Ovary (tissue), 9 donors: ENCODE results near the gene ATP6V1F. TPM values are rescaled to one million over a fixed set of nuclear protein-coding genes. Genes with fewer than 3 reads are reported as not detected.

Source experiments
- DNase-seq, 5 donors: peaks; one replicate each; pipeline ENCODE4 v3.0.0-alpha.2; 2019 to 2020
- H3K27ac ChIP-seq, 2 donors: fragments of 200-600 bp; one replicate each; pipeline versions ENCODE4 v1.5.1 to v1.8.0; 2019 to 2022
- H3K27me3 ChIP-seq: fragments of 200-600 bp; one replicate; pipeline ENCODE4 v1.8.0; 2022
- H3K36me3 ChIP-seq: fragments of 200-600 bp; sonication (generic); one replicate; pipeline ENCODE4 v1.5.1; 2019
- H3K4me1 ChIP-seq: one replicate; pipeline ENCODE4 v1.8.1; 2013; ENCODE audit warnings: mild to moderate bottlenecking, moderate library complexity; ENCODE audit not compliant: insufficient read depth
- H3K4me3 ChIP-seq: fragments of 200-600 bp; sonication (generic); one replicate; pipeline ENCODE4 v1.5.1; 2017
- H3K9me3 ChIP-seq, 2 donors: fragments of 200-600 bp in 1 of 2; sonication (generic) in 1 of 2; one replicate each; pipeline versions ENCODE4 v1.5.1 to v1.8.1; 2013 to 2019; ENCODE audit warnings: mild to moderate bottlenecking in 1 of 2, moderate library complexity in 1 of 2
- EP300 ChIP-seq: sonication (generic); formaldehyde crosslinking; IDR thresholded peaks from one replicate; pipeline ENCODE4 v1.6.1; 2017; ENCODE audit warnings: antibody characterized with exemption
- POLR2A ChIP-seq: fragments of 450-650 bp; IDR thresholded peaks from one replicate; pipeline ENCODE4 v1.6.1; 2017; ENCODE audit warnings: antibody characterized with exemption, mild to moderate bottlenecking, moderate library complexity
- WGBS, 3 donors: extraction: QIAGEN DNeasy Blood & Tissue Kit in 1 of 3; methylation state at CpG; one replicate each; pipeline versions ENCODE4 v1.1.5 to v1.1.7; 2013 to 2017; 5-methylcytosine and 5-hydroxymethylcytosine counted together
- intact Hi-C, 4 donors: fragments of 100-400 bp; cut with DNase I; formaldehyde crosslinking; loops; one replicate each; pipeline versions ENCODE4 v1.11.0 to v1.15.1; 2022 to 2023
- polyA plus RNA-seq, 2 donors: library from polyadenylated mRNA; stranded (reverse); fragments of 200-250 nt in 1 of 2; fragments of 350-450 nt in 1 of 2; fragmentation: Illumina TruSeq in 1 of 2; extraction: RNeasy Lipid Tissue Mini Kit (QIAGEN cat#74804) in 1 of 2; gene quantifications; one replicate each; pipeline ENCODE4 v1.2.3, GENCODE V29; 2013 to 2014
- total RNA-seq, 7 donors: library from RNA; depleted of rRNA in 2 of 7; stranded (reverse); fragments of >200 nt in 2 of 7; fragmentation: NEBNext Ultra II Directional in 3 of 7; extraction: Animal tissue kit (Norgen Biotek cat#: 25700) in 3 of 7; gene quantifications; one replicate each; pipeline versions ENCODE4 v1.1.0 to v1.2.4, GENCODE V29; 2016 to 2023
- TF ChIP-seq, protein P1 (sequence below), 3 donors: fragments of 450-650 bp in 2 of 3; fragments of 200-600 bp in 1 of 3; IDR thresholded peaks; one replicate each; pipeline versions ENCODE4 v1.5.1 to v1.8.0; 2016 to 2022; ENCODE audit warnings: antibody characterized with exemption in 3 of 3, mild to moderate bottlenecking in 1 of 3
- donor health status: DM: no; HTN: no; CAD: no; lungs with moderate emphysema.
- donor health status: DM: no; HTN: no; CAD: no.
- donor health status: Bipolar disorder and iron deficiency.
- donor health status: DM: yes; HTN: yes; CAD: no.
- donor health status: DM: no; HTN: no; CAD: no.
- donor health status: DM: yes; HTN: yes; CAD: no.

The ATP6V1F gene
- total and polyA plus RNA-seq, 9 donors: 57.3 to 128 (median 85.4) TPM

GRCh38 chr7:128821724-128822123 is 40.9 kb upstream of the ATP6V1F start:
- Histone ChIP-seq H3K4me3 (no peak overlapping the region), H3K27ac (no peak overlapping the region), H3K4me1 (no peaks in the 10 kb centered on the region), H3K9me3 (no peaks in the 10 kb centered on the region), H3K36me3 (no peaks in the 10 kb centered on the region), H3K27me3 (no peaks in the 10 kb centered on the region)
- intact Hi-C loops: no loop called here
- TF ChIP-seq EP300 (no peak), POLR2A (no peak)
- TF ChIP-seq, protein P1, sequence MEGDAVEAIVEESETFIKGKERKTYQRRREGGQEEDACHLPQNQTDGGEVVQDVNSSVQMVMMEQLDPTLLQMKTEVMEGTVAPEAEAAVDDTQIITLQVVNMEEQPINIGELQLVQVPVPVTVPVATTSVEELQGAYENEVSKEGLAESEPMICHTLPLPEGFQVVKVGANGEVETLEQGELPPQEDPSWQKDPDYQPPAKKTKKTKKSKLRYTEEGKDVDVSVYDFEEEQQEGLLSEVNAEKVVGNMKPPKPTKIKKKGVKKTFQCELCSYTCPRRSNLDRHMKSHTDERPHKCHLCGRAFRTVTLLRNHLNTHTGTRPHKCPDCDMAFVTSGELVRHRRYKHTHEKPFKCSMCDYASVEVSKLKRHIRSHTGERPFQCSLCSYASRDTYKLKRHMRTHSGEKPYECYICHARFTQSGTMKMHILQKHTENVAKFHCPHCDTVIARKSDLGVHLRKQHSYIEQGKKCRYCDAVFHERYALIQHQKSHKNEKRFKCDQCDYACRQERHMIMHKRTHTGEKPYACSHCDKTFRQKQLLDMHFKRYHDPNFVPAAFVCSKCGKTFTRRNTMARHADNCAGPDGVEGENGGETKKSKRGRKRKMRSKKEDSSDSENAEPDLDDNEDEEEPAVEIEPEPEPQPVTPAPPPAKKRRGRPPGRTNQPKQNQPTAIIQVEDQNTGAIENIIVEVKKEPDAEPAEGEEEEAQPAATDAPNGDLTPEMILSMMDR (IDR thresholded peaks at IDR 0.05): no peak
- 86 to 95% (median 93%) methylated on average over 4 of the region's 4 CpGs for WGBS, 3 donors
- DNase-seq: no peak

GRCh38 chr7:128826512-128826911 is 36.1 kb upstream of the ATP6V1F start:
- WGBS, 3 donors: 74 to 79% (median 75%) methylated on average over 4 of the region's 4 CpGs
- Histone ChIP-seq H3K4me3 (no peak overlapping the region), H3K27ac (no peak overlapping the region), H3K36me3 (no peaks in the 10 kb centered on the region), H3K9me3 (no peaks in the 10 kb centered on the region), H3K4me1 (peaks cover 6% of the 10 kb centered on the region), H3K27me3 (no peaks in the 10 kb centered on the region)
- intact Hi-C loops: no loop called here
- DNase-seq: no peak
- TF ChIP-seq, protein P1 (IDR thresholded peaks at IDR 0.05): no peak

DNA sequence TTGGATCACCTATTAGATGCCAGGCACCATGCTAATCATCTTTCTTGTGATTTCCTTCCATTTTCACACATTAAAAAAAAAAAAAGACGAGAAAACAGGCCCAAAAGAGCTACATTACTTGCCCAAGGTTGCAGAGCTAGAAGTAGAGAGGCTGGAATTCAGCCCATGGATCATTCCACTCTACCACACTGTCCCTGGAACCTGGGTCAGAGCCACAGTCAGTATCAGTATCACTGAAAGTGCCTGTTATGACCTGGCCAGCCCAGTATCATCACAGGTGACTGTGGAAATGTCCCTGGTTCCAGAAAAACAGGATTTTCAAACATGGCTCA is 35.8 kb upstream of the ATP6V1F start:
- intact Hi-C loops: no loop called here
- WGBS, 3 donors: 86 to 90% (median 89%) methylated on average over 1 of the region's 1 CpG
- Histone ChIP-seq H3K4me1 (peaks cover 10% of the 10 kb centered on the region), H3K36me3 (no peaks in the 10 kb centered on the region), H3K4me3 (no peak overlapping the region), H3K27me3 (no peaks in the 10 kb centered on the region), H3K27ac (no peak overlapping the region), H3K9me3 (no peaks in the 10 kb centered on the region)
- no peak for DNase-seq
- TF ChIP-seq, protein P1 (IDR thresholded peaks at IDR 0.05): no peak
- no peak for TF ChIP-seq EP300
- TF ChIP-seq POLR2A: no peak

DNA sequence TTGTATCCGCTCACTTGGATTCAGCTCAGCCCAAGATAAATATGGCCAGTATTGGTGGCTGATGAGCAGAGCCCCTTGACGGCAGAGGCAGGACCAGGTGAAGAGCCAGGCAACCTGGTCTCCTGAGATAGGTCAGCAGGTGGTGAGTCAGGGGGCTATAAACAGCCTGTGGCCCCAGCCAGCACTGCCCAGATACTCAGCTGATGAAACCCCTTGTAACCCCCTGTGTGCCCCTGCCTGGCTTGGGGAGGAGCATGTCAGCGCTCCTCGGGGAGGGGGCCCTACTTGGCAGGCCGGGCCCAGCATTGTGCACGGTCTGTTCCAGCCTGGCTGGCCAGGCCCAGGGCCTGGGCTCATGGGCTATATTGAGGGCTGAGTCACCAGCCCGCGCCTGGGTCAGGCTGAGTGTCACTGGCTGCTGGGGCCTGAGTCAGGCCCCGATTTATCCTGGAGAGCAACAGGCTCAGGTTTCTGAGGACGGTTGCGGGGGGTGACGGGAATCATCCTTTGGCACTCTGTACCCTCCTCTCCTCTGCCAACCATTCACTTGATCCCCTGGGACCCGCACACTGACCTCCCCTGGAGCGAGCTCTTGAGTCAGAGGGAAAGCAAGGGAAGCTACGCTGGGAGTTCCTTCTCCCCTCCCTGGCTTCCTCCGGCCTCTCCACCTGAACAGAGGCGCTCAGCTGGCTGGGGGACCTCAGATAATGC is 35.3 kb upstream of the ATP6V1F start:
- WGBS, 3 donors: 80 to 83% (median 81%) methylated on average over 17 of the region's 17 CpGs
- H3K4me1 ChIP-seq: peaks cover 13% of the 10 kb centered on the region
- intact Hi-C loops: no loop called here
- no peak for TF ChIP-seq EP300
- TF ChIP-seq, protein P1 (IDR thresholded peaks at IDR 0.05): no peak
- no peak for TF ChIP-seq POLR2A
- no peaks in the 10 kb centered on the region for H3K27me3 ChIP-seq
- H3K27ac ChIP-seq: no peak overlapping the region
- no peaks in the 10 kb centered on the region for H3K9me3 ChIP-seq
- peak in 1 of 5 donors; percentile 20 for DNase-seq
- H3K4me3 ChIP-seq: no peak overlapping the region
- H3K36me3 ChIP-seq: no peaks in the 10 kb centered on the region
